A673 (cell line): ENCODE results near the gene SERINC5. TPM values are rescaled to one million over a fixed set of nuclear protein-coding genes. Genes with fewer than 3 reads are reported as not detected.

Experiments
- BruUV-seq: library from RNA; stranded (reverse); fragments of 400-500 nt; replicated peaks from 2 replicates; lab custom pipeline; 2021; lab: Mats Ljungman, UMichigan
- CTCF ChIA-PET: fragments of 300-600 bp; sonication (Branson Sonifier 250); formaldehyde crosslinking; loops from one replicate; lab custom pipeline; 2022; ENCODE audit warnings: antibody characterized with exemption; lab: Charles Lee
- POLR2A ChIA-PET: fragments of 300-600 bp; sonication (Branson Sonifier 250); formaldehyde crosslinking; loops from one replicate; lab custom pipeline; 2022; ENCODE audit warnings: antibody characterized with exemption; ENCODE audit not compliant: low non-redundant PET; lab: Charles Lee
- DNase-seq: peaks from one replicate; pipeline ENCODE4 v3.0.0-alpha.2; 2015; ENCODE audit warnings: low spot score
- H3K27ac ChIP-seq: fragments of 200-600 bp; sonication (generic); 2 replicates; pipeline ENCODE4 v1.5.1; 2016; ENCODE audit warnings: mixed run types, low read depth, mild to moderate bottlenecking, mixed read lengths, antibody characterized with exemption, low read length; ENCODE audit not compliant: poor library complexity, severe bottlenecking
- H3K27me3 ChIP-seq: fragments of 200-600 bp; sonication (generic); replicated peaks from 2 replicates; pipeline ENCODE4 v1.6.1; 2017; ENCODE audit warnings: mixed run types, low read depth, mild to moderate bottlenecking, mixed read lengths, antibody characterized with exemption, low read length; ENCODE audit not compliant: insufficient read depth, poor library complexity
- H3K36me3 ChIP-seq: fragments of 200-600 bp; sonication (generic); 2 replicates; pipeline ENCODE4 v1.6.1; 2016; ENCODE audit warnings: mixed run types, mild to moderate bottlenecking, mixed read lengths, antibody characterized with exemption, low read length; ENCODE audit not compliant: insufficient read depth, poor library complexity, severe bottlenecking
- H3K4me1 ChIP-seq: fragments of 200-600 bp; sonication (generic); 2 replicates; pipeline ENCODE4 v1.6.1; 2017; ENCODE audit warnings: mixed run types, mild to moderate bottlenecking, mixed read lengths, antibody characterized with exemption, low read length; ENCODE audit not compliant: insufficient read depth, poor library complexity, severe bottlenecking
- H3K4me3 ChIP-seq: fragments of 200-600 bp; sonication (generic); 2 replicates; pipeline ENCODE4 v1.5.1; 2016; ENCODE audit warnings: low read depth, mixed run types, mild to moderate bottlenecking, mixed read lengths, low read length; ENCODE audit not compliant: poor library complexity, severe bottlenecking
- H3K9me3 ChIP-seq: fragments of 200-600 bp; sonication (generic); 2 replicates; pipeline ENCODE4 v1.6.1; 2016; ENCODE audit warnings: mixed run types, low read depth, mild to moderate bottlenecking, mixed read lengths, antibody characterized with exemption, low read length; ENCODE audit not compliant: poor library complexity, severe bottlenecking
- CTCF ChIP-seq: fragments of 300-800, 200-600 bp; sonication (generic); conservative IDR thresholded peaks from 2 replicates; pipeline ENCODE4 v1.5.1; 2017; ENCODE audit warnings: low read depth, mild to moderate bottlenecking, antibody characterized with exemption, low read length, moderate library complexity, mixed read lengths
- EZH2 ChIP-seq: fragments of 200-600 bp; sonication (generic); IDR thresholded peaks from 2 replicates; pipeline ENCODE4 v1.6.1; 2017; ENCODE audit warnings: borderline replicate concordance, low read depth, mild to moderate bottlenecking, mixed read lengths, antibody characterized with exemption, low read length; ENCODE audit not compliant: poor library complexity, severe bottlenecking
- intact Hi-C: fragments of 100-400 bp; cut with micrococcal nuclease; formaldehyde crosslinking; loops from one replicate; pipeline ENCODE4 v1.10.0; 2022; ENCODE audit not compliant: unreplicated experiment
- total RNA-seq: library from RNA; stranded (reverse); gene quantifications from 2 replicates; pipeline ENCODE4 v1.2.3, GENCODE V29; 2021

SERINC5 gene
- total RNA-seq, 1 experiment from 2014 or later: 20.6 TPM

- ChIA-PET POLR2A (no interaction called here), CTCF (no interaction called here)
- no peak for DNase-seq
- Histone ChIP-seq H3K27me3 (no peaks in the 10 kb centered on the region), H3K4me3 (no peak overlapping the region), H3K36me3 (no peaks in the 10 kb centered on the region), H3K4me1 (no peaks in the 10 kb centered on the region), H3K9me3 (no peaks in the 10 kb centered on the region), H3K27ac (no peak overlapping the region)
- no TSS peak for BruUV-seq
- intact Hi-C loops: no loop called here
- TF ChIP-seq CTCF (no peak), EZH2 (no peak)
Measured at GRCh38 chr5:80119372-80119771, 136.5 kb downstream of the SERINC5 start.

DNA sequence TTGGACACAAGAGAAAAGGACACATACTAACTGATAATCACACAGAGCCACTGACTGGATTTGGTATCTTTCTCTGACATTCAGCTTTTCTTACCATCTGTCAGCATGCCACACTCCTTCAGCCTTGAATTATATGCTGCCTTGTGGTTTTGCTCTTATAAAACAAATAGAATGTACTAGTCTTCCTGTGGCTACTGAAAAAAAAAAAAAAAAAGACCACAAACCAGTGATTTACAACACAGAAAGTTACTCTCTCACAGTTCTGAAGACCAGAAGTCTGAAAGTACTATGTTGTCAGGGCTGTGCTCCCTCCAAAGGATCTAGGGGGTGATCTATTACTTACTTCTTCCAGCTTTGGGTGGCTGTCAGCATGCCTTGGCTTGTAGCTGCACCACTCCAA lies 138.4 kb downstream of the SERINC5 start:
- intact Hi-C loops: no loop called here
- ChIA-PET POLR2A (no interaction called here), CTCF (no interaction called here)
- H3K9me3 ChIP-seq: no peaks in the 10 kb centered on the region
- no peaks in the 10 kb centered on the region for H3K27me3 ChIP-seq
- H3K4me3 ChIP-seq: no peak overlapping the region
- no peak for TF ChIP-seq CTCF
- TF ChIP-seq EZH2: no peak
- no peak overlapping the region for H3K27ac ChIP-seq
- no peaks in the 10 kb centered on the region for H3K4me1 ChIP-seq
- H3K36me3 ChIP-seq: no peaks in the 10 kb centered on the region
- BruUV-seq: no TSS peak
- DNase-seq: no peak

- TF ChIP-seq EZH2 (no peak), CTCF (no peak)
- DNase-seq: no peak
- no TSS peak for BruUV-seq
- no peaks in the 10 kb centered on the region for H3K27me3 ChIP-seq
- ChIA-PET POLR2A (interaction anchor here (0.5 kb wide), 1 partner anchor 139 kb away, joined by 3 read pairs; the partner anchor contains the start of gene SERINC5), CTCF (no interaction called here)
- no peak overlapping the region for H3K4me3 ChIP-seq
- intact Hi-C loops: no loop called here
- no peaks in the 10 kb centered on the region for H3K36me3 ChIP-seq
- H3K4me1 ChIP-seq: no peaks in the 10 kb centered on the region
- no peak overlapping the region for H3K27ac ChIP-seq
- H3K9me3 ChIP-seq: no peaks in the 10 kb centered on the region
Measured at GRCh38 chr5:80116465-80116864, 139.4 kb downstream of the SERINC5 start.
